K562 (cell line): ENCODE data around the gene PPT2. TPM values are rescaled to one million over a fixed set of nuclear protein-coding genes. Genes with fewer than 3 reads are reported as not detected.
A peak's percentile ranks its signal among the peaks of the same experiment; 100 is the strongest.

Experiments
- AFF4 ChIP-seq: sonication (generic); formaldehyde crosslinking; IDR thresholded peaks from 2 replicates; pipeline ENCODE4 v1.8.0; 2023; ENCODE audit warnings: mild to moderate bottlenecking, missing genetic modification reagents
- ATF1 ChIP-seq, 2 experiments: fragments of 450-650 bp in 1 of 2; IDR thresholded peaks; 2 replicates each; pipeline ENCODE4 v1.6.1; 2016; ENCODE audit warnings: missing compliant biosample characterization in 1 of 2, missing genetic modification characterization in 1 of 2
- BCL6 ChIP-seq: fragments of 250-450 bp; sonication (Bioruptor Pico); IDR thresholded peaks from 2 replicates; pipeline ENCODE4 v1.4.0; 2020
- DMBX1 ChIP-seq: fragments of 250-450 bp; sonication (Bioruptor Pico); IDR thresholded peaks from 2 replicates; pipeline ENCODE4 v1.8.0; 2022; ENCODE audit warnings: inconsistent platforms, mild to moderate bottlenecking, moderate library complexity, borderline replicate concordance
- EP300 ChIP-seq: IDR thresholded peaks from 2 replicates; pipeline ENCODE4 v1.6.1; 2012; ENCODE audit warnings: low read length, improper control_type of control experiment
- FUS ChIP-seq: fragments of 200-400 bp; formaldehyde crosslinking; optimal IDR thresholded peaks from 2 replicates; pipeline ENCODE3; 2017; ENCODE audit warnings: low read depth, low read length
- NR2F6 ChIP-seq: fragments of 450-650 bp; formaldehyde crosslinking; IDR thresholded peaks from 2 replicates; pipeline ENCODE4 v1.4.0; 2020; ENCODE audit warnings: mild to moderate bottlenecking
- SAP30 ChIP-seq: fragments of 200-600 bp; sonication (generic); IDR thresholded peaks from 2 replicates; pipeline ENCODE4 v1.6.1; 2012; ENCODE audit warnings: borderline replicate concordance, low read depth, mild to moderate bottlenecking, moderate library complexity, low read length, control low read depth, inconsistent platforms; ENCODE audit not compliant: insufficient read depth, poor library complexity, severe bottlenecking
- ZFP1 ChIP-seq: fragments of 450-650 bp; formaldehyde crosslinking; IDR thresholded peaks from 2 replicates; pipeline ENCODE4 v1.4.0; 2020; ENCODE audit warnings: mild to moderate bottlenecking, mixed read lengths
- ZNF224 ChIP-seq: sonication (generic); formaldehyde crosslinking; IDR thresholded peaks from 2 replicates; pipeline ENCODE4 v1.8.0; 2022; ENCODE audit warnings: mild to moderate bottlenecking, missing genetic modification reagents
- ZNF586 ChIP-seq: fragments of 450-650 bp; formaldehyde crosslinking; conservative IDR thresholded peaks from 2 replicates; pipeline ENCODE4 v1.4.0; 2020; ENCODE audit warnings: mild to moderate bottlenecking, moderate library complexity
- polyA plus RNA-seq, 8 experiments: library from polyadenylated mRNA; depleted of rRNA in 4 of 8; stranded (reverse) in 5 of 8; unstranded in 3 of 8; fragments of >200 nt; fragmentation: Nextera tagmentation in 2 of 8; fragmentation: Illumina TruSeq in 1 of 8; extraction: Ambion mirVana in 2 of 8; extraction: Trizol in 1 of 8; gene quantifications; 2 replicates each; pipeline versions ENCODE4 v1.2.1 to v1.2.3, GENCODE V29; 2011 to 2014; ENCODE audit warnings: inconsistent platforms in 1 of 8, missing spikeins in 1 of 8
- total RNA-seq, 7 experiments: library from RNA; depleted of rRNA in 6 of 7; stranded (reverse); fragments of >200 nt in 6 of 7; fragmentation: Illumina TruSeq in 2 of 7; extraction: Trizol in 2 of 7; gene quantifications; 2 replicates each; pipeline versions ENCODE4 v1.2.1 to v1.2.3, GENCODE V29; 2011 to 2021; ENCODE audit warnings: low replicate concordance in 1 of 7
- TF ChIP-seq, protein P1 (sequence below): fragments of 200-400 bp; formaldehyde crosslinking; IDR thresholded peaks from 2 replicates; pipeline ENCODE4 v1.6.1; 2017; ENCODE audit warnings: mild to moderate bottlenecking, low read depth, low read length, moderate library complexity
- TF ChIP-seq, protein P2 (sequence below): sonication (generic); formaldehyde crosslinking; IDR thresholded peaks from 2 replicates; pipeline ENCODE4 v1.8.0; 2022; ENCODE audit warnings: mild to moderate bottlenecking, missing genetic modification reagents, borderline replicate concordance
- TF ChIP-seq, protein P3 (sequence below): sonication (generic); formaldehyde crosslinking; IDR thresholded peaks from 2 replicates; pipeline ENCODE4 v1.8.1; 2023; ENCODE audit warnings: mild to moderate bottlenecking, missing genetic modification reagents
- TF ChIP-seq, protein P4 (sequence below): fragments of 250-450 bp; sonication (Bioruptor Pico); IDR thresholded peaks from 2 replicates; pipeline ENCODE4 v1.9.0; 2021; ENCODE audit warnings: mild to moderate bottlenecking, inconsistent platforms

PPT2 gene
- total and polyA plus RNA-seq, 9 of the 15 experiments (the other 6 are each of a cell fraction or from before 2014, with no cell fraction given): 27.4 to 98.8 (median 69.9) TPM

DNA sequence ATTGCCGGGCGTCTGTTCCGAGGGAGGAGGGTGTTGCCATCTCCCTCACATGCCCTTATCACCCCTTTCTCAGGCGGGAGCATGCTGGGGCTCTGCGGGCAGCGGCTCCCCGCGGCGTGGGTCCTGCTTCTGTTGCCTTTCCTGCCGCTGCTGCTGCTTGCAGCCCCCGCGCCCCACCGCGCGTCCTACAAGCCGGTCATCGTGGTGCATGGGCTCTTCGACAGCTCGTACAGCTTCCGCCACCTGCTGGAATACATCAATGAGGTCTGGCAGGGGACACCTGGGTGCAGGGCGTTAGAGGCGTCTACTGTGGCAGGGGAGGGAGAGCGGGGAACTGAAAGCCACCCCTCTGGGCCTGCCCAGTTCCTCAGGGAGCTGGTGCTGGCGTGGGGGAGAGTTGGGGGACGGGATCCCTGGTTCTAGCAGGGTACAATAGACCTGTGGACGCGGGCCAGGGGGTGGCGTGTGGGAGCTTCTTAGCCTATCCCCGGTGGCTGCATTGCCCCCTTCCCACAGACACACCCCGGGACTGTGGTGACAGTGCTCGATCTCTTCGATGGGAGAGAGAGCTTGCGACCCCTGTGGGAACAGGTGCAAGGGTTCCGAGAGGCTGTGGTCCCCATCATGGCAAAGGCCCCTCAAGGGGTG lies 697 bp downstream of the PPT2 start (continued):
- TF ChIP-seq, protein P1, sequence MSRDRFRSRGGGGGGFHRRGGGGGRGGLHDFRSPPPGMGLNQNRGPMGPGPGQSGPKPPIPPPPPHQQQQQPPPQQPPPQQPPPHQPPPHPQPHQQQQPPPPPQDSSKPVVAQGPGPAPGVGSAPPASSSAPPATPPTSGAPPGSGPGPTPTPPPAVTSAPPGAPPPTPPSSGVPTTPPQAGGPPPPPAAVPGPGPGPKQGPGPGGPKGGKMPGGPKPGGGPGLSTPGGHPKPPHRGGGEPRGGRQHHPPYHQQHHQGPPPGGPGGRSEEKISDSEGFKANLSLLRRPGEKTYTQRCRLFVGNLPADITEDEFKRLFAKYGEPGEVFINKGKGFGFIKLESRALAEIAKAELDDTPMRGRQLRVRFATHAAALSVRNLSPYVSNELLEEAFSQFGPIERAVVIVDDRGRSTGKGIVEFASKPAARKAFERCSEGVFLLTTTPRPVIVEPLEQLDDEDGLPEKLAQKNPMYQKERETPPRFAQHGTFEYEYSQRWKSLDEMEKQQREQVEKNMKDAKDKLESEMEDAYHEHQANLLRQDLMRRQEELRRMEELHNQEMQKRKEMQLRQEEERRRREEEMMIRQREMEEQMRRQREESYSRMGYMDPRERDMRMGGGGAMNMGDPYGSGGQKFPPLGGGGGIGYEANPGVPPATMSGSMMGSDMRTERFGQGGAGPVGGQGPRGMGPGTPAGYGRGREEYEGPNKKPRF: no peak
- no peak for TF ChIP-seq DMBX1 (CRISPR knock-in tag)
- TF ChIP-seq ATF1 (CRISPR knock-in tag; IDR thresholded peaks at IDR 0.05): no peak
- TF ChIP-seq ATF1 (tag; IDR thresholded peaks at IDR 0.05): no peak; the same call in 1 of the 2 replicates
- TF ChIP-seq ZNF224 (CRISPR knock-in tag): no peak
- TF ChIP-seq, protein P2, sequence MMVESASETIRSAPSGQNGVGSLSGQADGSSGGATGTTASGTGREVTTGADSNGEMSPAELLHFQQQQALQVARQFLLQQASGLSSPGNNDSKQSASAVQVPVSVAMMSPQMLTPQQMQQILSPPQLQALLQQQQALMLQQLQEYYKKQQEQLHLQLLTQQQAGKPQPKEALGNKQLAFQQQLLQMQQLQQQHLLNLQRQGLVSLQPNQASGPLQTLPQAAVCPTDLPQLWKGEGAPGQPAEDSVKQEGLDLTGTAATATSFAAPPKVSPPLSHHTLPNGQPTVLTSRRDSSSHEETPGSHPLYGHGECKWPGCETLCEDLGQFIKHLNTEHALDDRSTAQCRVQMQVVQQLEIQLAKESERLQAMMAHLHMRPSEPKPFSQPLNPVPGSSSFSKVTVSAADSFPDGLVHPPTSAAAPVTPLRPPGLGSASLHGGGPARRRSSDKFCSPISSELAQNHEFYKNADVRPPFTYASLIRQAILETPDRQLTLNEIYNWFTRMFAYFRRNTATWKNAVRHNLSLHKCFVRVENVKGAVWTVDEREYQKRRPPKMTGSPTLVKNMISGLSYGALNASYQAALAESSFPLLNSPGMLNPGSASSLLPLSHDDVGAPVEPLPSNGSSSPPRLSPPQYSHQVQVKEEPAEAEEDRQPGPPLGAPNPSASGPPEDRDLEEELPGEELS (CRISPR knock-in tag): no peak
- no peak for TF ChIP-seq NR2F6
- TF ChIP-seq, protein P3, sequence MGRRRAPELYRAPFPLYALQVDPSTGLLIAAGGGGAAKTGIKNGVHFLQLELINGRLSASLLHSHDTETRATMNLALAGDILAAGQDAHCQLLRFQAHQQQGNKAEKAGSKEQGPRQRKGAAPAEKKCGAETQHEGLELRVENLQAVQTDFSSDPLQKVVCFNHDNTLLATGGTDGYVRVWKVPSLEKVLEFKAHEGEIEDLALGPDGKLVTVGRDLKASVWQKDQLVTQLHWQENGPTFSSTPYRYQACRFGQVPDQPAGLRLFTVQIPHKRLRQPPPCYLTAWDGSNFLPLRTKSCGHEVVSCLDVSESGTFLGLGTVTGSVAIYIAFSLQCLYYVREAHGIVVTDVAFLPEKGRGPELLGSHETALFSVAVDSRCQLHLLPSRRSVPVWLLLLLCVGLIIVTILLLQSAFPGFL: no peak
- no peak for TF ChIP-seq BCL6 (CRISPR knock-in tag)
- no peak for TF ChIP-seq ZFP1
- peak; percentile 33; the same call in 1 of the 2 replicates for TF ChIP-seq EP300
- TF ChIP-seq, protein P4, sequence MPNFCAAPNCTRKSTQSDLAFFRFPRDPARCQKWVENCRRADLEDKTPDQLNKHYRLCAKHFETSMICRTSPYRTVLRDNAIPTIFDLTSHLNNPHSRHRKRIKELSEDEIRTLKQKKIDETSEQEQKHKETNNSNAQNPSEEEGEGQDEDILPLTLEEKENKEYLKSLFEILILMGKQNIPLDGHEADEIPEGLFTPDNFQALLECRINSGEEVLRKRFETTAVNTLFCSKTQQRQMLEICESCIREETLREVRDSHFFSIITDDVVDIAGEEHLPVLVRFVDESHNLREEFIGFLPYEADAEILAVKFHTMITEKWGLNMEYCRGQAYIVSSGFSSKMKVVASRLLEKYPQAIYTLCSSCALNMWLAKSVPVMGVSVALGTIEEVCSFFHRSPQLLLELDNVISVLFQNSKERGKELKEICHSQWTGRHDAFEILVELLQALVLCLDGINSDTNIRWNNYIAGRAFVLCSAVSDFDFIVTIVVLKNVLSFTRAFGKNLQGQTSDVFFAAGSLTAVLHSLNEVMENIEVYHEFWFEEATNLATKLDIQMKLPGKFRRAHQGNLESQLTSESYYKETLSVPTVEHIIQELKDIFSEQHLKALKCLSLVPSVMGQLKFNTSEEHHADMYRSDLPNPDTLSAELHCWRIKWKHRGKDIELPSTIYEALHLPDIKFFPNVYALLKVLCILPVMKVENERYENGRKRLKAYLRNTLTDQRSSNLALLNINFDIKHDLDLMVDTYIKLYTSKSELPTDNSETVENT (CRISPR knock-in tag): peak; percentile 85; the same call in 1 of the 2 replicates
- TF ChIP-seq AFF4 (CRISPR knock-in tag): no peak
- TF ChIP-seq ZNF586 (CRISPR knock-in tag): no peak
- peak; percentile 88 for TF ChIP-seq SAP30
- no peak for TF ChIP-seq FUS
